ENCODE results near the gene ATL2.

- TF ChIP-seq CTCF (IDR thresholded peaks at IDR 0.05; ENCODE audit: low read depth, low read length) (no peak), EZH2phosphoT487 (IDR thresholded peaks at IDR 0.05; ENCODE audit: low read depth) (no peak)
Observed at GRCh38 chr2:38322224-38322914, 54.7 kb downstream of the ATL2 start.
